H1 (cell line): Measurements from ENCODE around the gene ADH1A. TPM values are rescaled to one million over a fixed set of nuclear protein-coding genes. Genes with fewer than 3 reads are reported as not detected.
"Not testable (repeated sequence)": the region's sequence is repeated elsewhere in the genome, so short reads cannot be mapped to it uniquely, and the experiment has no call there.

Experiments used
- CTCF ChIA-PET: fragments of 300-600 bp; sonication (Branson Sonifier 250); formaldehyde crosslinking; loops from one replicate; lab custom pipeline; 2021; ENCODE audit not compliant: partially characterized antibody; lab: Charles Lee
- POLR2A ChIA-PET: fragments of 300-600 bp; sonication (Branson Sonifier 250); formaldehyde crosslinking; loops from one replicate; lab custom pipeline; 2021; ENCODE audit warnings: inconsistent platforms; ENCODE audit not compliant: partially characterized antibody; lab: Charles Lee
- DNase-seq, 2 experiments: peaks; one replicate each; pipeline versions ENCODE4 v3.0.0 to v3.0.0-alpha.2; 2010 to 2022; ENCODE audit warnings: low spot score in 2 of 2, low read depth in 1 of 2, mixed read lengths in 1 of 2
- FAIRE-seq: peaks from 2 replicates; lab custom pipeline; 2011; peaks lifted over from hg19 to GRCh38; lab: Jason Lieb, UNC
- H2AFZ ChIP-seq: 2 replicates; pipeline ENCODE4 v1.8.1; 2012; ENCODE audit warnings: low read length, inconsistent platforms
- H2AK5ac ChIP-seq: 2 replicates; pipeline ENCODE4 v1.6.1; 2013; ENCODE audit warnings: low read depth, low read length
- H2BK120ac ChIP-seq: replicated peaks from 2 replicates; pipeline ENCODE3; 2013; ENCODE audit warnings: low read depth, low read length, inconsistent platforms
- H2BK12ac ChIP-seq: 2 replicates; pipeline ENCODE4 v1.6.1; 2013; ENCODE audit warnings: low read depth, low read length
- H2BK15ac ChIP-seq: 2 replicates; pipeline ENCODE4 v1.6.1; 2013; ENCODE audit warnings: low read length
- H2BK20ac ChIP-seq: 2 replicates; pipeline ENCODE4 v1.6.1; 2013; ENCODE audit warnings: low read length
- H2BK5ac ChIP-seq: 2 replicates; pipeline ENCODE4 v1.6.1; 2013; ENCODE audit warnings: low read depth, low read length
- H3K14ac ChIP-seq: 2 replicates; pipeline ENCODE4 v1.6.1; 2013; ENCODE audit warnings: inconsistent platforms; ENCODE audit not compliant: insufficient read length
- H3K18ac ChIP-seq: 2 replicates; pipeline ENCODE4 v1.6.1; 2013; ENCODE audit warnings: low read length; ENCODE audit errors: extremely low read depth
- H3K23ac ChIP-seq: 2 replicates; pipeline ENCODE4 v1.6.1; 2013; ENCODE audit warnings: inconsistent platforms; ENCODE audit not compliant: insufficient read length
- H3K23me2 ChIP-seq: 2 replicates; pipeline ENCODE4 v1.6.1; 2013; ENCODE audit warnings: low read depth, low read length
- H3K27ac ChIP-seq: 2 replicates; pipeline ENCODE4 v1.6.1; 2011; ENCODE audit warnings: low read depth, low read length, inconsistent platforms
- H3K27me3 ChIP-seq, 4 experiments: replicated peaks in 1 of 4; 1 replicate in 1 of 4; 2 replicates in 3 of 4; pipeline versions ENCODE4 v1.6.1 to v1.8.1; 2011 to 2013; ENCODE audit warnings: low read length in 3 of 4, mild to moderate bottlenecking in 3 of 4, inconsistent platforms in 2 of 4, mixed read lengths in 2 of 4, moderate library complexity in 1 of 4; ENCODE audit not compliant: control insufficient read depth in 3 of 4, insufficient read depth in 3 of 4; ENCODE audit errors: extremely low read depth in 1 of 4
- H3K36me3 ChIP-seq, 4 experiments: 2 replicates each; pipeline versions ENCODE4 v1.6.1 to v1.8.1; 2011 to 2013; ENCODE audit warnings: mild to moderate bottlenecking in 4 of 4, low read length in 3 of 4, moderate library complexity in 2 of 4, control low read depth in 1 of 4, inconsistent platforms in 1 of 4; ENCODE audit not compliant: insufficient read depth in 4 of 4, control insufficient read depth in 2 of 4
- H3K4ac ChIP-seq: replicated peaks from 2 replicates; pipeline ENCODE3; 2013; ENCODE audit warnings: low read length, low read depth, mixed read lengths, inconsistent platforms; ENCODE audit not compliant: insufficient read length
- H3K4me1 ChIP-seq, 4 experiments: replicated peaks in 1 of 4; 1 replicate in 1 of 4; 2 replicates in 3 of 4; pipeline versions ENCODE4 v1.6.1 to v1.8.1; 2011 to 2013; ENCODE audit warnings: low read length in 3 of 4, inconsistent platforms in 2 of 4, mixed read lengths in 1 of 4; ENCODE audit not compliant: insufficient read depth in 4 of 4, control insufficient read depth in 3 of 4
- H3K4me2 ChIP-seq, 2 experiments: 2 replicates each; pipeline versions ENCODE4 v1.6.1 to v1.8.1; 2011 to 2013; ENCODE audit warnings: low read depth in 2 of 2, low read length in 2 of 2, control low read depth in 1 of 2, inconsistent platforms in 1 of 2, mild to moderate bottlenecking in 1 of 2; ENCODE audit not compliant: insufficient read depth in 1 of 2
- H3K4me3 ChIP-seq, 4 experiments: fragments of 200-600, 300-600 bp in 1 of 4; sonication (generic), shearing (Covaris generic), sonication (Bioruptor Twin) in 1 of 4; 2 replicates each; pipeline versions ENCODE4 v1.5.1 to v1.8.1; 2011 to 2016; ENCODE audit warnings: low read length in 4 of 4, low read depth in 3 of 4, control low read depth in 2 of 4, inconsistent platforms in 2 of 4, mild to moderate bottlenecking in 2 of 4, mixed read lengths in 1 of 4, moderate library complexity in 1 of 4; ENCODE audit not compliant: insufficient read depth in 2 of 4; ENCODE audit errors: extremely low read depth in 1 of 4
- H3K56ac ChIP-seq: replicated peaks from 2 replicates; pipeline ENCODE3; 2013; ENCODE audit warnings: low read depth, mild to moderate bottlenecking, mixed read lengths, low read length, inconsistent platforms; ENCODE audit not compliant: insufficient read length
- H3K79me1 ChIP-seq: 2 replicates; pipeline ENCODE4 v1.6.1; 2013; ENCODE audit warnings: low read depth, low read length, control low read depth
- H3K79me2 ChIP-seq, 2 experiments: 2 replicates each; pipeline versions ENCODE4 v1.6.1 to v1.8.1; 2012 to 2013; ENCODE audit warnings: low read length in 2 of 2, mild to moderate bottlenecking in 2 of 2, inconsistent platforms in 1 of 2; ENCODE audit not compliant: insufficient read depth in 2 of 2, control insufficient read depth in 1 of 2
- H3K9ac ChIP-seq, 4 experiments: replicated peaks in 1 of 4; 1 replicate in 1 of 4; 2 replicates in 3 of 4; pipeline versions ENCODE4 v1.6.1 to v1.8.1; 2011 to 2013; ENCODE audit warnings: low read depth in 3 of 4, low read length in 3 of 4, control low read depth in 2 of 4, mild to moderate bottlenecking in 2 of 4, moderate library complexity in 2 of 4, inconsistent platforms in 1 of 4; ENCODE audit errors: extremely low read depth in 1 of 4
- H3K9me3 ChIP-seq, 2 experiments: 2 replicates each; pipeline versions ENCODE4 v1.6.1 to v1.8.1; 2012 to 2013; ENCODE audit warnings: mild to moderate bottlenecking in 2 of 2, moderate library complexity in 2 of 2, control low read depth in 1 of 2, inconsistent platforms in 1 of 2, low read depth in 1 of 2, low read length in 1 of 2, mixed read lengths in 1 of 2; ENCODE audit not compliant: insufficient read depth in 2 of 2
- H4K20me1 ChIP-seq, 2 experiments: replicated peaks in 1 of 2; 2 replicates each; pipeline versions ENCODE3 to v1.8.1; 2011 to 2013; ENCODE audit warnings: inconsistent platforms in 2 of 2, low read length in 2 of 2, mild to moderate bottlenecking in 1 of 2; ENCODE audit not compliant: insufficient read depth in 2 of 2, control insufficient read depth in 1 of 2
- H4K5ac ChIP-seq: 2 replicates; pipeline ENCODE4 v1.6.1; 2013; ENCODE audit warnings: low read length, low read depth, mixed read lengths, inconsistent platforms; ENCODE audit not compliant: insufficient read length
- H4K8ac ChIP-seq: 2 replicates; pipeline ENCODE4 v1.8.0; 2013; ENCODE audit warnings: mild to moderate bottlenecking, moderate library complexity, low read length, inconsistent platforms; ENCODE audit not compliant: insufficient read depth; ENCODE audit errors: extremely low read depth
- H4K91ac ChIP-seq: replicated peaks from 2 replicates; pipeline ENCODE3; 2013; ENCODE audit warnings: low read length, mixed read lengths, inconsistent platforms; ENCODE audit not compliant: insufficient read length
- WGBS, 2 experiments: shearing (Covaris generic) in 1 of 2; methylation state at CpG; one replicate each; pipeline versions ENCODE4 v1.1.6 to v1.1.7; 2013 to 2015; ENCODE audit warnings: low lambda C conversion rate in 2 of 2, mixed read lengths in 2 of 2, inconsistent platforms in 1 of 2, low coverage in 1 of 2, missing lambda C conversion rate in 1 of 2; ENCODE audit not compliant: insufficient replicate concordance in 2 of 2, insufficient coverage in 1 of 2, insufficient read length in 1 of 2; ENCODE audit errors: extremely low coverage in 1 of 2, missing lambda C conversion rate in 1 of 2; 5-methylcytosine and 5-hydroxymethylcytosine counted together
- polyA plus RNA-seq, 7 experiments: library from polyadenylated mRNA; depleted of rRNA in 3 of 7; stranded (reverse) in 5 of 7; unstranded in 2 of 7; fragments of >200 nt in 5 of 7; fragments of 200-250 nt in 2 of 7; gene quantifications; 1 replicate in 5 of 7; 2 replicates in 1 of 7; 4 replicates in 1 of 7; pipeline versions ENCODE4 v1.2.1 to v1.2.3, GENCODE V29; 2011 to 2013; ENCODE audit warnings: missing spikeins in 2 of 7, mixed read lengths in 2 of 7
- total RNA-seq: library from RNA; stranded (reverse); fragmentation: NEBNext Ultra II Directional; extraction: Animal tissue kit (Norgen Biotek cat#: 25700); gene quantifications from 2 replicates; pipeline ENCODE4 v1.2.1, GENCODE V29; 2021

Gene ADH1A
- total and polyA plus RNA-seq, 2 of the 8 experiments (the other 6 are each of a cell fraction or from before 2014, with no cell fraction given), result not detected

GRCh38 chr4:99233397-99233796 lies 57.4 kb downstream of the ADH1A start:
- POLR2A ChIA-PET, H2AK5ac ChIP-seq, H3K56ac ChIP-seq: not testable (repeated sequence)

GRCh38 chr4:99228706-99229105 lies 62.1 kb downstream of the ADH1A start:
- H4K91ac ChIP-seq, H3K9ac ChIP-seq, DNase-seq, H3K27ac ChIP-seq, H2BK15ac ChIP-seq, H3K23ac ChIP-seq, H4K5ac ChIP-seq, H3K4me1 ChIP-seq, FAIRE-seq, H2AFZ ChIP-seq, H3K9me3 ChIP-seq, H2BK12ac ChIP-seq, H3K14ac ChIP-seq, H3K4me3 ChIP-seq, H4K20me1 ChIP-seq, H3K18ac ChIP-seq, H3K4ac ChIP-seq, H2BK120ac ChIP-seq, H3K56ac ChIP-seq, H3K4me2 ChIP-seq, H3K27me3 ChIP-seq, H2AK5ac ChIP-seq, H3K79me2 ChIP-seq, H3K23me2 ChIP-seq, H3K36me3 ChIP-seq, H3K79me1 ChIP-seq, H4K8ac ChIP-seq, H2BK20ac ChIP-seq, H2BK5ac ChIP-seq: not testable (repeated sequence)
- ChIA-PET POLR2A (interaction anchor here (0.7 kb wide), 1 partner anchor 344 kb away, joined by 3 read pairs; no protein-coding TSS in a partner anchor), CTCF (interaction anchor here (1.4 kb wide), 1 partner anchor 177 kb away, joined by 3 read pairs; no protein-coding TSS in a partner anchor)
- 42% methylated on average over 1 of the region's 1 CpG; no CpG with 5 or more reads in 1 of the 2 experiments for WGBS, 2 experiments

More at GRCh38 chr4:99233397-99233796, 57.4 kb downstream of the ADH1A start:
- H3K23me2 ChIP-seq, H3K9ac ChIP-seq, H3K27me3 ChIP-seq, H2BK5ac ChIP-seq, CTCF ChIA-PET, H3K18ac ChIP-seq, H3K4ac ChIP-seq, H4K8ac ChIP-seq, H2BK120ac ChIP-seq, H2BK15ac ChIP-seq, H2BK12ac ChIP-seq, H3K14ac ChIP-seq, H3K79me2 ChIP-seq, H2BK20ac ChIP-seq, H4K91ac ChIP-seq, H2AFZ ChIP-seq, H3K23ac ChIP-seq, DNase-seq, H4K20me1 ChIP-seq, H3K27ac ChIP-seq, H3K4me3 ChIP-seq, H3K4me2 ChIP-seq, H4K5ac ChIP-seq, H3K36me3 ChIP-seq, H3K79me1 ChIP-seq, FAIRE-seq, H3K9me3 ChIP-seq, H3K4me1 ChIP-seq: not testable (repeated sequence)
- WGBS, 2 experiments, result 85% methylated on average over 2 of the region's 2 CpGs; no CpG with 5 or more reads in 1 of the 2 experiments
